ENCODE results near the gene ERF. TPM values are rescaled to one million over a fixed set of nuclear protein-coding genes. Genes with fewer than 3 reads are reported as not detected.

Gene ERF
- 17.9 and 19.2 TPM in 2 replicates for total RNA-seq

- DNase-seq (ENCODE audit: low read depth in 2 of 2): peak; percentile 93 to 96
Observed at GRCh38 chr19:42254850-42255765, at the start of gene ERF. Gene ERF, minus strand, starts transcription at chr19:42255128. Its CDS starts 129 bp downstream, at chr19:42254999.

- no peak for DNase-seq (ENCODE audit: low read depth in 2 of 2)
Observed at GRCh38 chr19:42303876-42304275, 48.9 kb upstream of the ERF start.

GRCh38 chr19:42303101-42303464 lies 48.2 kb upstream of the ERF start:
- no peak for DNase-seq (ENCODE audit: low read depth in 2 of 2)

- no peak for DNase-seq (ENCODE audit: low read depth in 2 of 2)
Observed at GRCh38 chr19:42301646-42302203, 46.8 kb upstream of the ERF start, which contains the start of gene PRR19. Gene PRR19, plus strand, starts transcription at chr19:42302132. Its CDS starts 7,453 bp downstream, at chr19:42309585.

- DNase-seq (ENCODE audit: low read depth in 2 of 2): no peak
Observed at GRCh38 chr19:42297039-42297438, 42.1 kb upstream of the ERF start.

- DNase-seq (ENCODE audit: low read depth in 2 of 2): peak; percentile 61 to 80
Observed at GRCh38 chr19:42295831-42296525, 41.0 kb upstream of the ERF start.

- no peak for DNase-seq (ENCODE audit: low read depth in 2 of 2)
Observed at GRCh38 chr19:42295342-42295741, 40.4 kb upstream of the ERF start.

- DNase-seq (ENCODE audit: low read depth in 2 of 2): no peak
Observed at GRCh38 chr19:42294471-42295137, 39.7 kb upstream of the ERF start.

GRCh38 chr19:42293948-42294347 lies 39.0 kb upstream of the ERF start:
- DNase-seq (ENCODE audit: low read depth in 2 of 2): no peak

- DNase-seq (ENCODE audit: low read depth in 2 of 2): no peak
Observed at GRCh38 chr19:42293540-42293939, 38.6 kb upstream of the ERF start.

GRCh38 chr19:42292963-42293362 lies 38.0 kb upstream of the ERF start:
- DNase-seq (ENCODE audit: low read depth in 2 of 2): no peak

- DNase-seq (ENCODE audit: low read depth in 2 of 2): no peak
Observed at GRCh38 chr19:42292042-42292960, 37.4 kb upstream of the ERF start.

GRCh38 chr19:42291435-42291810 lies 36.5 kb upstream of the ERF start:
- no peak for DNase-seq (ENCODE audit: low read depth in 2 of 2)

GRCh38 chr19:42290523-42291434 lies 35.9 kb upstream of the ERF start:
- DNase-seq (ENCODE audit: low read depth in 2 of 2): peak; percentile 34 to 64

GRCh38 chr19:42290136-42290522 lies 35.2 kb upstream of the ERF start:
- DNase-seq (ENCODE audit: low read depth in 2 of 2): no peak

GRCh38 chr19:42289556-42290041 lies 34.7 kb upstream of the ERF start:
- DNase-seq (ENCODE audit: low read depth in 2 of 2): no peak

- no peak for DNase-seq (ENCODE audit: low read depth in 2 of 2)
Observed at GRCh38 chr19:42288881-42289555, 34.1 kb upstream of the ERF start.

GRCh38 chr19:42288387-42288786 lies 33.5 kb upstream of the ERF start:
- no peak for DNase-seq (ENCODE audit: low read depth in 2 of 2)

- DNase-seq (ENCODE audit: low read depth in 2 of 2): no peak
Observed at GRCh38 chr19:42287827-42288107, 32.8 kb upstream of the ERF start.

Measured in lung microvascular endothelial cell (primary cell).